GM12878 (cell line): ENCODE measurements around the gene ZDHHC17. TPM values are rescaled to one million over a fixed set of nuclear protein-coding genes. Genes with fewer than 3 reads are reported as not detected.
A peak's percentile ranks its signal among the peaks of the same experiment; 100 is the strongest.

Experiments used
- ATAC-seq: fragments of 200-7000 bp; cut with Tn5 transposase; 3 replicates; pipeline ENCODE4 v1.9.1; 2020; ENCODE audit warnings: mild to moderate bottlenecking, moderate library complexity
- BruUV-seq: library from RNA; stranded (reverse); fragments of 400-500 nt; replicated peaks from 2 replicates; lab custom pipeline; 2021; lab: Mats Ljungman, UMichigan
- CTCF ChIA-PET: fragments of 300-600 bp; sonication (Branson Sonifier 250); formaldehyde crosslinking; extraction: SDS; loops from one replicate; lab custom pipeline; 2021; ENCODE audit warnings: inconsistent platforms; lab: Yijun Ruan, JAX
- POLR2A ChIA-PET: fragments of 350-600 bp; formaldehyde crosslinking; extraction: SDS; loops from one replicate; lab custom pipeline; 2021; ENCODE audit warnings: inconsistent platforms; lab: Charles Lee
- RAD21 ChIA-PET: fragments of 300-600 bp; sonication (Branson Sonifier 250); formaldehyde crosslinking; loops from one replicate; lab custom pipeline; 2023; ENCODE audit warnings: antibody characterized with exemption; ENCODE audit not compliant: unreplicated experiment; lab: Charles Lee
- SMC1A ChIA-PET: fragments of 300-600 bp; sonication (Branson Sonifier 250); formaldehyde crosslinking; loops from one replicate; lab custom pipeline; 2023; ENCODE audit not compliant: unreplicated experiment, uncharacterized antibody; lab: Charles Lee
- DNase-seq: peaks from one replicate; pipeline ENCODE4 v3.0.0-alpha.2; 2011; ENCODE audit warnings: low read depth, low spot score
- FAIRE-seq: peaks from 3 replicates; lab custom pipeline; 2011; peaks lifted over from hg19 to GRCh38; lab: Jason Lieb, UNC
- H2AFZ ChIP-seq: 2 replicates; pipeline ENCODE4 v1.6.0; 2011; ENCODE audit warnings: low read depth, low read length, control low read depth; ENCODE audit not compliant: control insufficient read depth
- H3K27ac ChIP-seq: 2 replicates; pipeline ENCODE4 v1.5.1; 2011; ENCODE audit warnings: control low read depth; ENCODE audit not compliant: control insufficient read depth, insufficient read depth
- H3K27me3 ChIP-seq, 2 experiments: replicated peaks in 1 of 2; 2 replicates each; pipeline versions ENCODE4 v1.6.0 to v1.6.1; 2011; ENCODE audit warnings: low read length in 1 of 2; ENCODE audit not compliant: control insufficient read depth in 2 of 2, insufficient read depth in 2 of 2
- H3K36me3 ChIP-seq, 2 experiments: 2 replicates each; pipeline ENCODE4 v1.5.1; 2011; ENCODE audit warnings: low read length in 1 of 2; ENCODE audit not compliant: control insufficient read depth in 2 of 2, insufficient read depth in 2 of 2
- H3K4me1 ChIP-seq: 2 replicates; pipeline ENCODE4 v1.6.1; 2011; ENCODE audit warnings: mild to moderate bottlenecking, low read length, moderate library complexity, mixed read lengths; ENCODE audit not compliant: control insufficient read depth, insufficient read depth
- H3K4me2 ChIP-seq: 2 replicates; pipeline ENCODE4 v1.6.0; 2011; ENCODE audit warnings: control low read depth; ENCODE audit not compliant: control insufficient read depth, insufficient read depth
- H3K4me3 ChIP-seq: fragments of 200-600 bp; sonication (generic); 2 replicates; pipeline ENCODE4 v1.5.1; 2016
- H3K79me2 ChIP-seq: 2 replicates; pipeline ENCODE4 v1.6.0; 2011; ENCODE audit warnings: low read length; ENCODE audit not compliant: control insufficient read depth, insufficient read depth
- H3K9ac ChIP-seq: 2 replicates; pipeline ENCODE4 v1.8.0; 2011; ENCODE audit warnings: low read length, control low read depth, mixed read lengths; ENCODE audit not compliant: control insufficient read depth, insufficient read depth
- H3K9me3 ChIP-seq: replicated peaks from 3 replicates; pipeline ENCODE4 v1.5.1; 2011; ENCODE audit warnings: mild to moderate bottlenecking, low read length; ENCODE audit not compliant: control insufficient read depth, insufficient read depth
- H4K20me1 ChIP-seq: 2 replicates; pipeline ENCODE4 v1.6.0; 2011; ENCODE audit not compliant: control insufficient read depth, insufficient read depth
- HDGF ChIP-seq: fragments of 450-650 bp; IDR thresholded peaks from 2 replicates; pipeline ENCODE4 v1.6.1; 2016; ENCODE audit warnings: antibody characterized with exemption
- IRF3 ChIP-seq: fragments of 450-650 bp; IDR thresholded peaks from 2 replicates; pipeline ENCODE4 v1.6.1; 2014; ENCODE audit warnings: mild to moderate bottlenecking
- JUNB ChIP-seq: IDR thresholded peaks from 2 replicates; pipeline ENCODE4 v1.6.1; 2016; ENCODE audit warnings: antibody characterized with exemption, mild to moderate bottlenecking
- MEF2B ChIP-seq: fragments of 450-650 bp; IDR thresholded peaks from 2 replicates; pipeline ENCODE4 v1.6.1; 2018; ENCODE audit warnings: mild to moderate bottlenecking, moderate library complexity; ENCODE audit not compliant: partially characterized antibody, poor library complexity, severe bottlenecking
- MLLT1 ChIP-seq: fragments of 450-650 bp; IDR thresholded peaks from 2 replicates; pipeline ENCODE4 v1.6.1; 2016; ENCODE audit warnings: mild to moderate bottlenecking
- MTA2 ChIP-seq: fragments of 450-650 bp; IDR thresholded peaks from 2 replicates; pipeline ENCODE4 v1.6.1; 2016; ENCODE audit warnings: low read depth, mild to moderate bottlenecking, moderate library complexity
- NBN ChIP-seq: fragments of 450-650 bp; IDR thresholded peaks from 2 replicates; pipeline ENCODE4 v1.6.1; 2016
- NFIC ChIP-seq: IDR thresholded peaks from 2 replicates; pipeline ENCODE4 v1.6.1; 2012; ENCODE audit warnings: low read depth, mild to moderate bottlenecking, inconsistent platforms, low read length, moderate library complexity
- NFYB ChIP-seq: IDR thresholded peaks from 2 replicates; pipeline ENCODE4 v1.6.1; 2011; ENCODE audit warnings: low read depth, mild to moderate bottlenecking, low read length, improper control_type of control experiment, moderate library complexity; ENCODE audit not compliant: insufficient read depth
- RUNX3 ChIP-seq: IDR thresholded peaks from 2 replicates; pipeline ENCODE4 v1.6.1; 2012; ENCODE audit warnings: low read length, inconsistent platforms
- SMARCA5 ChIP-seq: fragments of 450-650 bp; IDR thresholded peaks from 2 replicates; pipeline ENCODE4 v1.6.1; 2017; ENCODE audit warnings: mild to moderate bottlenecking
- SMC3 ChIP-seq: IDR thresholded peaks from 2 replicates; pipeline ENCODE4 v1.6.1; 2011; ENCODE audit warnings: low read length, improper control_type of control experiment, borderline replicate concordance
- TBL1XR1 ChIP-seq: IDR thresholded peaks from 2 replicates; pipeline ENCODE4 v1.6.1; 2012; ENCODE audit warnings: low read depth, low read length, improper control_type of control experiment
- ZNF207 ChIP-seq: fragments of 450-650 bp; IDR thresholded peaks from 2 replicates; pipeline ENCODE4 v1.6.1; 2014; ENCODE audit warnings: antibody characterized with exemption, mild to moderate bottlenecking, borderline replicate concordance
- WGBS: methylation state at CpG from one replicate; pipeline ENCODE4 v1.1.6; 2016; ENCODE audit warnings: low lambda C conversion rate; ENCODE audit not compliant: insufficient replicate concordance, insufficient coverage; ENCODE audit errors: missing lambda C conversion rate; 5-methylcytosine and 5-hydroxymethylcytosine counted together
- in situ Hi-C: fragments of 300-500 bp; cut with MboI; formaldehyde crosslinking; loops from 9 replicates; pipeline ENCODE4 v1.14.3; 2018; ENCODE audit warnings: mixed read lengths
- intact Hi-C: fragments of 100-400 bp; cut with micrococcal nuclease; formaldehyde crosslinking; loops from one replicate; pipeline ENCODE4 v1.14.2; 2022; ENCODE audit not compliant: unreplicated experiment
- polyA plus RNA-seq, 11 experiments: library from polyadenylated mRNA; depleted of rRNA in 4 of 11; unstranded in 6 of 11; stranded (reverse) in 5 of 11; fragments of >200 nt; fragmentation: Nextera tagmentation in 4 of 11; fragmentation: Illumina TruSeq in 1 of 11; extraction: Ambion mirVana in 4 of 11; extraction: Trizol in 1 of 11; gene quantifications; 1 replicate in 1 of 11; 2 replicates in 10 of 11; pipeline versions ENCODE4 v1.2.1 to v1.2.3, GENCODE V29; 2011 to 2016; ENCODE audit warnings: inconsistent platforms in 2 of 11, missing spikeins in 2 of 11, low read depth in 1 of 11
- total RNA-seq, 4 experiments: library from RNA; depleted of rRNA in 3 of 4; stranded (reverse); fragments of >200 nt in 3 of 4; fragmentation: Illumina TruSeq in 1 of 4; extraction: Trizol in 1 of 4; gene quantifications; 2 replicates each; pipeline versions ENCODE4 v1.2.1 to v1.2.3, GENCODE V29; 2013 to 2021
- TF ChIP-seq, protein P1 (sequence below): fragments of 450-650 bp; IDR thresholded peaks from 2 replicates; pipeline ENCODE4 v1.6.1; 2017; ENCODE audit warnings: borderline replicate concordance

The ZDHHC17 gene
- total and polyA plus RNA-seq, 10 of the 15 experiments (the other 5 are each of a cell fraction or from before 2014, with no cell fraction given): 4.3 to 50.0 (median 19.3) TPM

- Histone ChIP-seq H3K4me1 (no peaks in the 10 kb centered on the region), H3K9ac (no peak overlapping the region), H4K20me1 (no peaks in the 10 kb centered on the region), H3K9me3 (no peaks in the 10 kb centered on the region; the same call in 1 of the 3 replicates), H3K27ac (no peak overlapping the region), H3K4me3 (no peak overlapping the region), H3K4me2 (peak overlapping the region; percentile 57; the same call in 1 of the 2 replicates), H3K27me3 (no peaks in the 10 kb centered on the region), H2AFZ (no peak overlapping the region), H3K79me2 (no peaks in the 10 kb centered on the region), H3K36me3 (no peaks in the 10 kb centered on the region)
- in situ Hi-C loops (no loop called here), intact Hi-C loops (no loop called here)
- POLR2A ChIA-PET: no interaction called here
- SMC1A ChIA-PET: interaction anchor here (1.0 to 1.4 kb wide), 4 partner anchors 8 to 43 kb away, joined by 3 to 5 read pairs (median 4); no protein-coding TSS in a partner anchor
- CTCF ChIA-PET: interaction anchor here (0.5 to 1.8 kb wide), 7 partner anchors 9 to 1321 kb away, joined by 3 to 5 read pairs (median 3); no protein-coding TSS in a partner anchor
- RAD21 ChIA-PET: no interaction called here
- 25% methylated on average over 3 of the region's 3 CpGs for WGBS
- no TSS peak for BruUV-seq
- ATAC-seq: peak; percentile 49
- TF ChIP-seq JUNB (peak; percentile 16; the same call in 1 of the 2 replicates), MEF2B (peak; percentile 48), HDGF (no peak), MTA2 (peak; percentile 48)
- DNase-seq: no peak
- no peak for FAIRE-seq
Measured at GRCh38 chr12:76836633-76837032, 72.7 kb downstream of the ZDHHC17 start.

DNA sequence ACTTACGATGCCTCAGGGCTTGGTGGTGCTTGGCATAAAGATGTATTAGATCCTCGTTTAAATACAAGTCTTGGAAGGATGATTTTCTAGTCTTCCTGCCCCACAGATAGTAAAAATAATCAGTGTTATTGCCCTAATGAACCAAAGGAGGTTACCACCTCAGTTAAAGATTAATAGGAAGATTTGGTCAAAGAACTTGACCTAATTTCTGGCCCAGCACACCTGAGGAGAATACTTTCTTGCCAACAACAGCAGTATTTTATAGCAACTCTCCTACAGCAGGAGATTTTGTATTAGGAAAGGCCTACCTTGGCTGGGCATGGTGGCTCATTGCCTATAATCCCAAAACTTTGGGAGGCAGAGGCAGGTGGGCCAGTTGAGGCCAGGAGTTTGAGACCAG is 83.3 kb downstream of the ZDHHC17 start:
- H3K27ac ChIP-seq: no peak overlapping the region
- CTCF ChIA-PET: interaction anchor here (1.7 kb wide), 1 partner anchor 11 kb away, joined by 4 read pairs; no protein-coding TSS in a partner anchor
- RAD21 ChIA-PET: no interaction called here
- BruUV-seq: no TSS peak
- ATAC-seq (no peak), DNase-seq (no peak), FAIRE-seq (no peak)
- no peaks in the 10 kb centered on the region for H3K9me3 ChIP-seq
- H3K27me3 ChIP-seq: no peaks in the 10 kb centered on the region
- no peaks in the 10 kb centered on the region for H3K4me1 ChIP-seq
- intact Hi-C loops: no loop called here
- 65% methylated on average over 2 of the region's 2 CpGs for WGBS
- POLR2A ChIA-PET: no interaction called here
- no peak overlapping the region for H2AFZ ChIP-seq
- H3K79me2 ChIP-seq: no peaks in the 10 kb centered on the region
- H3K4me3 ChIP-seq: no peak overlapping the region
- no peaks in the 10 kb centered on the region for H4K20me1 ChIP-seq
- SMC1A ChIA-PET: interaction anchor here (1.7 kb wide), 1 partner anchor 12 kb away, joined by 6 read pairs; no protein-coding TSS in a partner anchor
- no peak overlapping the region for H3K9ac ChIP-seq
- H3K36me3 ChIP-seq: no peaks in the 10 kb centered on the region; a peak in 2 of 4 replicates
- in situ Hi-C loops: no loop called here
- no peak overlapping the region for H3K4me2 ChIP-seq
- TF ChIP-seq NFIC: no peak
- no peak for TF ChIP-seq ZNF207
- no peak for TF ChIP-seq MLLT1
- no peak for TF ChIP-seq SMARCA5
- TF ChIP-seq IRF3: no peak
- TF ChIP-seq TBL1XR1: no peak
- TF ChIP-seq, protein P1, sequence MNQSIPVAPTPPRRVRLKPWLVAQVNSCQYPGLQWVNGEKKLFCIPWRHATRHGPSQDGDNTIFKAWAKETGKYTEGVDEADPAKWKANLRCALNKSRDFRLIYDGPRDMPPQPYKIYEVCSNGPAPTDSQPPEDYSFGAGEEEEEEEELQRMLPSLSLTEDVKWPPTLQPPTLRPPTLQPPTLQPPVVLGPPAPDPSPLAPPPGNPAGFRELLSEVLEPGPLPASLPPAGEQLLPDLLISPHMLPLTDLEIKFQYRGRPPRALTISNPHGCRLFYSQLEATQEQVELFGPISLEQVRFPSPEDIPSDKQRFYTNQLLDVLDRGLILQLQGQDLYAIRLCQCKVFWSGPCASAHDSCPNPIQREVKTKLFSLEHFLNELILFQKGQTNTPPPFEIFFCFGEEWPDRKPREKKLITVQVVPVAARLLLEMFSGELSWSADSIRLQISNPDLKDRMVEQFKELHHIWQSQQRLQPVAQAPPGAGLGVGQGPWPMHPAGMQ: no peak
- TF ChIP-seq RUNX3: no peak
- no peak for TF ChIP-seq NFYB
- TF ChIP-seq NBN: no peak
- TF ChIP-seq SMC3: no peak
